Keratinocyte (primary cell): ENCODE data around the gene TMEFF2. TPM values are rescaled to one million over a fixed set of nuclear protein-coding genes. Genes with fewer than 3 reads are reported as not detected.
A peak's percentile ranks its signal among the peaks of the same experiment; 100 is the strongest.

Experiments
- DNase-seq: peaks from one replicate; pipeline ENCODE4 v3.0.0-alpha.2; 2011; ENCODE audit warnings: low read depth, missing footprints, low spot score
- FAIRE-seq: peaks from 2 replicates; lab custom pipeline; 2011; peaks lifted over from hg19 to GRCh38; lab: Jason Lieb, UNC
- H2AFZ ChIP-seq: 2 replicates; pipeline ENCODE4 v1.6.0; 2012; ENCODE audit warnings: low read length, control low read depth, inconsistent platforms; ENCODE audit not compliant: control insufficient read depth
- H3K27ac ChIP-seq: 2 replicates; pipeline ENCODE4 v1.5.1; 2011; ENCODE audit warnings: low read length; ENCODE audit not compliant: control insufficient read depth, insufficient read depth
- H3K27me3 ChIP-seq: 3 replicates; pipeline ENCODE4 v1.6.0; 2011; ENCODE audit warnings: low read length; ENCODE audit not compliant: control insufficient read depth, insufficient read depth; ENCODE audit errors: extremely low read depth
- H3K36me3 ChIP-seq, 2 experiments: 2 replicates in 1 of 2; 3 replicates in 1 of 2; pipeline ENCODE4 v1.5.1; 2011; ENCODE audit warnings: low read length in 2 of 2, mild to moderate bottlenecking in 1 of 2; ENCODE audit not compliant: control insufficient read depth in 2 of 2, insufficient read depth in 2 of 2; ENCODE audit errors: extremely low read depth in 1 of 2
- H3K4me1 ChIP-seq: 3 replicates; pipeline ENCODE4 v1.5.1; 2011; ENCODE audit warnings: low read length; ENCODE audit not compliant: control insufficient read depth, insufficient read depth; ENCODE audit errors: extremely low read depth
- H3K4me2 ChIP-seq: 3 replicates; pipeline ENCODE4 v1.6.0; 2011; ENCODE audit warnings: low read depth, low read length; ENCODE audit not compliant: control insufficient read depth, insufficient read depth; ENCODE audit errors: extremely low read depth
- H3K4me3 ChIP-seq, 3 experiments: fragments of 200-600 bp in 1 of 3; sonication (generic) in 1 of 3; 2 replicates in 2 of 3; 3 replicates in 1 of 3; pipeline ENCODE4 v1.5.1; 2011 to 2016; ENCODE audit warnings: low read length in 3 of 3, mild to moderate bottlenecking in 3 of 3, control low read depth in 2 of 3, inconsistent platforms in 1 of 3, low read depth in 1 of 3, mixed read lengths in 1 of 3, mixed run types in 1 of 3, moderate library complexity in 1 of 3; ENCODE audit not compliant: control insufficient read depth in 2 of 3, insufficient read depth in 2 of 3; ENCODE audit errors: extremely low read depth in 1 of 3
- H3K79me2 ChIP-seq: 2 replicates; pipeline ENCODE4 v1.6.0; 2012; ENCODE audit warnings: low read length; ENCODE audit not compliant: control insufficient read depth, insufficient read depth
- H3K9ac ChIP-seq: 3 replicates; pipeline ENCODE4 v1.6.0; 2011; ENCODE audit warnings: low read length; ENCODE audit not compliant: control insufficient read depth, insufficient read depth; ENCODE audit errors: extremely low read depth
- H3K9me1 ChIP-seq: 3 replicates; pipeline ENCODE4 v1.6.0; 2011; ENCODE audit warnings: low read length; ENCODE audit not compliant: control insufficient read depth, insufficient read depth; ENCODE audit errors: extremely low read depth
- H3K9me3 ChIP-seq: 2 replicates; pipeline ENCODE4 v1.5.1; 2012; ENCODE audit warnings: low read depth, low read length; ENCODE audit not compliant: control insufficient read depth
- H4K20me1 ChIP-seq: 3 replicates; pipeline ENCODE4 v1.6.0; 2011; ENCODE audit warnings: low read length; ENCODE audit not compliant: control insufficient read depth, insufficient read depth; ENCODE audit errors: extremely low read depth
- CTCF ChIP-seq, 3 experiments: IDR thresholded peaks in 1 of 3; conservative IDR thresholded peaks in 1 of 3; optimal IDR thresholded peaks in 1 of 3; 2 replicates in 2 of 3; 3 replicates in 1 of 3; pipeline versions ENCODE3 to v1.5.1; 2011; ENCODE audit warnings: low read length in 3 of 3, mild to moderate bottlenecking in 3 of 3, moderate library complexity in 2 of 3, control low read depth in 1 of 3, inconsistent platforms in 1 of 3; ENCODE audit not compliant: insufficient read depth in 2 of 3; ENCODE audit errors: extremely low read depth in 1 of 3
- EZH2 ChIP-seq: IDR thresholded peaks from one replicate; pipeline ENCODE4 v1.6.1; 2012; ENCODE audit warnings: inconsistent platforms, mild to moderate bottlenecking, low read length, moderate library complexity
- dilution Hi-C: fragments of 300-500 bp; cut with MboI; formaldehyde crosslinking; loops from one replicate; pipeline ENCODE4 v1.7.0; 2020; ENCODE audit warnings: low sequenced_read_pairs; ENCODE audit not compliant: extremely low pct_ligation_motif_present
- polyA plus RNA-seq, 5 experiments: library from polyadenylated mRNA; depleted of rRNA in 3 of 5; stranded (reverse) in 3 of 5; stranded (forward) in 1 of 5; unstranded in 1 of 5; fragments of >200 nt; gene quantifications; 1 replicate in 1 of 5; 2 replicates in 3 of 5; 3 replicates in 1 of 5; pipeline versions ENCODE4 v1.2.1 to v1.2.3, GENCODE V29; 2011 to 2012; ENCODE audit warnings: missing spikeins in 2 of 5, low read depth in 1 of 5, low replicate concordance in 1 of 5

The TMEFF2 gene
- polyA plus RNA-seq, 1 donor (not counting 4 experiments of a cell fraction or from before 2014, with no cell fraction given): not detected

- no peak for FAIRE-seq
- no peak for DNase-seq
- Histone ChIP-seq H3K4me1 (peaks cover 18% of the 10 kb centered on the region), H3K9me3 (no peaks in the 10 kb centered on the region), H3K4me3 (peak overlapping the region in 1 of 3 experiments; percentile 5), H3K79me2 (no peaks in the 10 kb centered on the region), H3K4me2 (peak overlapping the region; percentile 53), H2AFZ (peak overlapping the region; percentile 70), H3K36me3 (no peaks in the 10 kb centered on the region), H4K20me1 (no peaks in the 10 kb centered on the region), H3K9ac (no peak overlapping the region), H3K27me3 (no peaks in the 10 kb centered on the region), H3K27ac (no peak overlapping the region), H3K9me1 (no peaks in the 10 kb centered on the region)
- TF ChIP-seq CTCF (optimal IDR thresholded peaks at IDR 0.05 in 1 of 3, IDR thresholded peaks at IDR 0.05 in 1 of 3, conservative IDR thresholded peaks at IDR 0.05 in 1 of 3; ENCODE audit: extremely low read depth in 1 of 3, insufficient read depth in 2 of 3, low read length in 3 of 3) (no peak), EZH2 (no peak)
- dilution Hi-C loops: no loop called here
Measured at GRCh38 chr2:191942739-191943103, 252.0 kb downstream of the TMEFF2 start.

DNA sequence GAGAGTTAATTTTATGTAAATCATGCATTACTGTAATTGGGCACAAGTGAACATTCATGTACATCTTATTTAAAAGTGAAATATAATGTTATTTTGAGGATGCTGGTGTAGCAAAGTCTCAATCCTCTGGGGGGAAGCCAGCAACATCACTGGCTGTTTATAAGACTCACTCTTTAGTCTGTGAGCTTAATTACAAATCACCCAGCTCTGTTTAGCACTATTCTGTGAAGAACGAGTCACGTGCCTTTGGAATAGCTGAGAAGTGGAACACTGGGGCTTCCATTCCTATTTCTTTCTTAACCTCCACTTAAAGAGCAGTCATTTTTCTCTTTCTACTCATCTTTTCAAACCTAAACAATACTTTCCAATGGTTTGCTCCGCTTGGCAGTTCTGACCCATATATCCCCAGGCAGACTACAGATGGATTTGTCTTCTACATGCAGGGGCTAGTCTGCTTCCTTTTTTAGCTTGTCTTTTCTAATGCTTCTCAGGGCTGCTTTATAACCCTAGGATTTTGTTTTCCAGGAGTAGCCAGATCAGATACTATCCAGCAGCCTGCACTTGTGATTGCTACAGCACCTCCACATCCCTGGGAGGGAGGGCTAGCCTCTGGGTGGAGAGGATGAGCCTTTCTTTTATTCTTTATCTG is 252.5 kb downstream of the TMEFF2 start:
- FAIRE-seq (peak; percentile 81), DNase-seq (peak; percentile 28)
- no peaks in the 10 kb centered on the region for H4K20me1 ChIP-seq
- dilution Hi-C loops: no loop called here
- no peak overlapping the region for H3K27ac ChIP-seq
- peak overlapping the region in 1 of 3 experiments; percentile 5 for H3K4me3 ChIP-seq
- no peaks in the 10 kb centered on the region for H3K79me2 ChIP-seq
- peak overlapping the region; percentile 29 for H2AFZ ChIP-seq
- no peaks in the 10 kb centered on the region for H3K36me3 ChIP-seq
- H3K27me3 ChIP-seq: no peaks in the 10 kb centered on the region
- no peaks in the 10 kb centered on the region for H3K9me3 ChIP-seq
- H3K9ac ChIP-seq: no peak overlapping the region
- TF ChIP-seq EZH2 (no peak), CTCF (optimal IDR thresholded peaks at IDR 0.05 in 1 of 3, IDR thresholded peaks at IDR 0.05 in 1 of 3, conservative IDR thresholded peaks at IDR 0.05 in 1 of 3; ENCODE audit: extremely low read depth in 1 of 3, insufficient read depth in 2 of 3, low read length in 3 of 3) (no peak)
- peaks cover 18% of the 10 kb centered on the region for H3K4me1 ChIP-seq
- H3K4me2 ChIP-seq: peak overlapping the region; percentile 53
- no peaks in the 10 kb centered on the region for H3K9me1 ChIP-seq
